Prostate gland (tissue), 2 donors: ENCODE measurements around the gene MYO16. TPM values are rescaled to one million over a fixed set of nuclear protein-coding genes. Genes with fewer than 3 reads are reported as not detected.
"Not testable (repeated sequence)": the region's sequence is repeated elsewhere in the genome, so short reads cannot be mapped to it uniquely, and the experiment has no call there.

Experiments used
- DNase-seq: peaks from one replicate; pipeline ENCODE4 v3.0.0-alpha.2; 2019; ENCODE audit warnings: low spot score
- H3K27ac ChIP-seq, 2 donors: fragments of 200-600 bp; sonication (generic); 2 replicates each; pipeline ENCODE4 v1.5.1; 2017 to 2019
- H3K27me3 ChIP-seq: fragments of 200-600 bp; sonication (generic); replicated peaks from 2 replicates; pipeline ENCODE4 v1.5.1; 2019; ENCODE audit not compliant: insufficient read depth
- H3K36me3 ChIP-seq, 2 donors: fragments of 200-600 bp; sonication (generic); 1 replicate in 1 of 2; 2 replicates in 1 of 2; pipeline versions ENCODE4 v1.5.1 to v1.8.1; 2017 to 2019
- H3K4me1 ChIP-seq: fragments of 200-600 bp; sonication (generic); replicated peaks from 2 replicates; pipeline ENCODE4 v1.5.1; 2019
- H3K4me3 ChIP-seq, 2 donors: fragments of 200-600 bp; sonication (generic); 2 replicates each; pipeline ENCODE4 v1.5.1; 2017 to 2019
- H3K9me3 ChIP-seq: fragments of 200-600 bp; sonication (generic); 2 replicates; pipeline ENCODE4 v1.5.1; 2017
- POLR2A ChIP-seq: fragments of 450-650 bp; IDR thresholded peaks from one replicate; pipeline ENCODE4 v1.6.1; 2016; ENCODE audit warnings: antibody characterized with exemption, mild to moderate bottlenecking
- POLR2AphosphoS5 ChIP-seq: sonication (generic); formaldehyde crosslinking; IDR thresholded peaks from one replicate; pipeline ENCODE4 v1.6.1; 2017; ENCODE audit warnings: antibody characterized with exemption
- WGBS: methylation state at CpG from one replicate; pipeline ENCODE4 v1.1.5; 2018; 5-methylcytosine and 5-hydroxymethylcytosine counted together
- intact Hi-C: fragments of 100-400 bp; cut with DNase I; formaldehyde crosslinking; loops from one replicate; pipeline ENCODE4 v1.14.2; 2022
- total RNA-seq, 2 donors: library from RNA; depleted of rRNA; stranded (reverse); fragments of >200 nt; gene quantifications; one replicate each; pipeline ENCODE4 v1.1.0, GENCODE V29; 2016
- TF ChIP-seq, protein P1 (sequence below), 4 experiments: fragments of 200-600 bp in 2 of 4; fragments of 450-650 bp in 2 of 4; sonication (generic) in 2 of 4; IDR thresholded peaks; 1 replicate in 3 of 4; 2 replicates in 1 of 4; pipeline ENCODE4 v1.5.1; 2016 to 2019; ENCODE audit warnings: antibody characterized with exemption in 4 of 4, mild to moderate bottlenecking in 2 of 4, moderate library complexity in 2 of 4

MYO16 gene
- total RNA-seq, 2 donors from 2014 or later = 0.14 to 0.85 TPM

DNA sequence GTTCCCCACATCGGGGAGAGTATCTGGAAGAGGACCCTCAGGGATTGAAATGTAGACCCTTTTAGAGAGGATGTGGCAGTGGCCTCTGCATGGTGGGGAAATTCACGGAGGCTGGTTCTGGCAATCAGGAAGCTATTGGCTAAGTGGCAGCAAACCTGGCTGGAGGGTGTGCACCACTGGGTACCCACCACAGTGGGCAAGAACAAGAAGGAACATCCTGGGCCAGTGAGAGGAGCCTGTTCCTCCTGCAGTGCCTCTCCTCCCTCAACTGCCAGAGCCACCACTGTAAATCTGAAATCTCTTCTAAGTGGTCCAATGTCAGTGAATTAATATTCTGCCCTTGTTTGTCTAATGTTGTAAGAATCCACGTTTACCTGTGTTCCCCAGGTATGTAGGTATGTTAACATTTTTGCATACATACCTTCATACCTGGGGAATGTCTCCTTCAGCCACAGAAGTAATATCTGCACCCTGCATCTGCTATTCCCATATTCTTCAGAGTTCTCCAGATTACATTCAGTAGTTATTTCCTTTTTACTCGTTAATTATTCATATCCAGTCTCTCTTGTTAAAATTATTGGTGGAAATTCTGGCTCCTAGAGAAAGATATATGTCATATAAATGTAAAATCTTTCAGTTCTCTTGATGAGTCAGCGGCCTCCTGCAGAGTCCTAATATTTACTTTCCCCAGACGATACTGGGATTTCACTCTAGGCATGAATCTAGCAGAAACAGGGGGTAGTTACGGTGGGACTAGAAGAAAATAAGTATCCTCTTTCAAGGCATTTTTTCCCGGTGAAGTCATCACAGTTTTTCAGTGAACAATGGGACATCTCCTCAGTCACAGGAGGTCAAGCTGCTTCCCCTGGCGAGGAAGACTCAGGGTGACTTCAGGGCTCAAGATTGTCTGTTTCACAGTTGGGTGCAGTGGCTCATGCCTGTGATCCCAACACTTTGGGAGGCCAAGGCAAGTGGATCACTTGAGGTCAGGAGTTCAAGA, 148.3 kb downstream of the MYO16 start:
- no peak for DNase-seq
- no peaks in the 10 kb centered on the region for H3K9me3 ChIP-seq
- TF ChIP-seq POLR2A = no peak
- no peak for TF ChIP-seq POLR2AphosphoS5
- TF ChIP-seq, protein P1, sequence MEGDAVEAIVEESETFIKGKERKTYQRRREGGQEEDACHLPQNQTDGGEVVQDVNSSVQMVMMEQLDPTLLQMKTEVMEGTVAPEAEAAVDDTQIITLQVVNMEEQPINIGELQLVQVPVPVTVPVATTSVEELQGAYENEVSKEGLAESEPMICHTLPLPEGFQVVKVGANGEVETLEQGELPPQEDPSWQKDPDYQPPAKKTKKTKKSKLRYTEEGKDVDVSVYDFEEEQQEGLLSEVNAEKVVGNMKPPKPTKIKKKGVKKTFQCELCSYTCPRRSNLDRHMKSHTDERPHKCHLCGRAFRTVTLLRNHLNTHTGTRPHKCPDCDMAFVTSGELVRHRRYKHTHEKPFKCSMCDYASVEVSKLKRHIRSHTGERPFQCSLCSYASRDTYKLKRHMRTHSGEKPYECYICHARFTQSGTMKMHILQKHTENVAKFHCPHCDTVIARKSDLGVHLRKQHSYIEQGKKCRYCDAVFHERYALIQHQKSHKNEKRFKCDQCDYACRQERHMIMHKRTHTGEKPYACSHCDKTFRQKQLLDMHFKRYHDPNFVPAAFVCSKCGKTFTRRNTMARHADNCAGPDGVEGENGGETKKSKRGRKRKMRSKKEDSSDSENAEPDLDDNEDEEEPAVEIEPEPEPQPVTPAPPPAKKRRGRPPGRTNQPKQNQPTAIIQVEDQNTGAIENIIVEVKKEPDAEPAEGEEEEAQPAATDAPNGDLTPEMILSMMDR (IDR thresholded peaks at IDR 0.05) = no peak
- no peaks in the 10 kb centered on the region for H3K36me3 ChIP-seq
- no peak overlapping the region for H3K27ac ChIP-seq
- H3K4me3 ChIP-seq = no peak overlapping the region
- peaks cover 1% of the 10 kb centered on the region for H3K27me3 ChIP-seq
- intact Hi-C loops = no loop called here
- WGBS = 38% methylated on average over 9 of the region's 9 CpGs
- no peaks in the 10 kb centered on the region for H3K4me1 ChIP-seq

DNA sequence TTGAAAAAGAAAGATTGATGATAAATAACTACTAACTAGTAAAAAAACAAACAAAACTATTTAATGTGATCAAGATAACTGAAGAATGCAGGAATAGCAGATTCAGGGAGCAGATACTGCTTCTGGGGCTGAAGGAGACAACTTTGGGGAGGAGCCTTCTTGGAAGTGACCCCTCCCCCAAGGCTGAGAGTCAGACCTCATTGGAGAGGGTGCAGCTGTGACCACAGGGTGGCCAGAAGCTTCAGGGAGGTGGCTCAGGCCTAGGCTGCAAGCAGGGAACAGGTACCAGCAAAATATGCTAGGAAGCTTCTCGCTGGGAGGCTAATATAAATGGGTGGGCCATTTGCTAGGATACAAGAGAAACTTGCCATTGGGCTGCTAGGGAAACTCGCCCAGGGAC, 149.9 kb downstream of the MYO16 start:
- DNase-seq = no peak
- Histone ChIP-seq H3K9me3 (no peaks in the 10 kb centered on the region), H3K27me3 (peaks cover 1% of the 10 kb centered on the region), H3K36me3 (no peaks in the 10 kb centered on the region), H3K4me1 (no peaks in the 10 kb centered on the region), H3K27ac (no peak overlapping the region), H3K4me3 (no peak overlapping the region)
- TF ChIP-seq POLR2AphosphoS5 (no peak), POLR2A (no peak)
- TF ChIP-seq, protein P1 (IDR thresholded peaks at IDR 0.05) = no peak
- intact Hi-C loops = no loop called here
- WGBS = 96% methylated on average over 2 of the region's 2 CpGs

- no peak for DNase-seq
- Histone ChIP-seq H3K36me3 (no peaks in the 10 kb centered on the region), H3K4me1 (no peaks in the 10 kb centered on the region), H3K9me3 (no peaks in the 10 kb centered on the region), H3K4me3 (no peak overlapping the region), H3K27ac (no peak overlapping the region), H3K27me3 (peaks cover 1% of the 10 kb centered on the region)
- WGBS = 65% methylated on average over 3 of the region's 3 CpGs
- intact Hi-C loops = no loop called here
- TF ChIP-seq POLR2AphosphoS5 = no peak
Observed at GRCh38 chr13:108780706-108781105, 151.3 kb downstream of the MYO16 start.

DNA sequence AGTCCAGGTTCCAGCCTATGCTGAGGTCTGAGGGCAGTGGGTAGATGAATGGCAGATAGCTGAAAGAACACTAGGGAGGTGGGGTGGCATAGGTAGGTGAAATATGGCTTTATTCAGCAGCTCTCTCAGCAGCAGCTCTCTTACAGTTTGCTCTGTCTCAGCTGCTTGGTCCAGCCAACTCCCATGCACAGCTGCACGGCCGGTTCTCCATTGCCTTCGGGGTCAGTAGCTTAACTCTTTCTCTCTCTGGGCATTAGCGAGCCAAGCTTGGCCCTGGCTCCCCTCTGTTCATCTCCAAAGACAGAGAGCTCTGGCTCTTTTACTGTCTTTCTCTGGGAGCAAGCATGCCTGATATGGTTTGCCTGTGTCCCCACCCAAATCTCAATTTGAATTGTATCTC, 151.9 kb downstream of the MYO16 start:
- Histone ChIP-seq H3K36me3 (no peaks in the 10 kb centered on the region), H3K27me3 (peaks cover 1% of the 10 kb centered on the region), H3K4me3 (no peak overlapping the region), H3K9me3 (no peaks in the 10 kb centered on the region), H3K27ac (no peak overlapping the region), H3K4me1 (no peaks in the 10 kb centered on the region)
- intact Hi-C loops = no loop called here
- TF ChIP-seq, protein P1 (IDR thresholded peaks at IDR 0.05) = no peak
- TF ChIP-seq POLR2AphosphoS5 (no peak), POLR2A (no peak)
- 69% methylated on average over 4 of the region's 4 CpGs for WGBS
- DNase-seq = no peak

GRCh38 chr13:108782480-108782879, 153.1 kb downstream of the MYO16 start:
- WGBS = 79% methylated on average over 2 of the region's 2 CpGs
- H3K27ac ChIP-seq, H3K4me3 ChIP-seq, H3K36me3 ChIP-seq, H3K9me3 ChIP-seq, intact Hi-C loops, DNase-seq, H3K27me3 ChIP-seq, H3K4me1 ChIP-seq: not testable (repeated sequence)

DNA sequence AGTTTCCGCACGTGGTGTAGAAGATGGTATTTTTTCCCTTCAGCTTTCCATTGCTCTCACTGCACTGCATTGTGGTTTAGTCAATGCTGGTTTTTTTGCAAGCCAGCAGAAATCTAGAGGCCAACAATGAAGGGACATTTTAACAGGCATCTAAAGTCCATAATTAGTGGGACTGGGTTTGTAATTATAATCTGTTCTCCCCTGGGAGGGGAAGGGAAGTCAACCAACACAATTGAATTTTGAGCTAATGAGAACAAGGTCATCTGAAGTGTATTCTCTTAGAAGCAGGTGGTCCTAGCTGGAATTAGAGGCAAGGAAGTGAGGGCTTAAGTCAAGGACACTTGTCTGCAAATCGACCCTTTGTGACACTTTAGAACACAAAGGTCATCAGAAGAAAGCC, 156.4 kb downstream of the MYO16 start:
- Histone ChIP-seq H3K27me3 (no peaks in the 10 kb centered on the region), H3K36me3 (no peaks in the 10 kb centered on the region), H3K9me3 (no peaks in the 10 kb centered on the region), H3K4me1 (no peaks in the 10 kb centered on the region), H3K4me3 (no peak overlapping the region), H3K27ac (no peak overlapping the region)
- TF ChIP-seq POLR2A (no peak), POLR2AphosphoS5 (no peak)
- TF ChIP-seq, protein P1 (IDR thresholded peaks at IDR 0.05) = no peak
- WGBS = 86% methylated on average over 3 of the region's 3 CpGs
- no peak for DNase-seq
- intact Hi-C loops = no loop called here
